ENCODE results near the gene XNDC1N. TPM values are rescaled to one million over a fixed set of nuclear protein-coding genes. Genes with fewer than 3 reads are reported as not detected.

Gene XNDC1N
- total RNA-seq, 3 donors from 2014 or later = 10.2 to 14.0 (median 12.8) TPM

GRCh38 chr11:71971680-71972079, 43.3 kb upstream of the XNDC1N start:
- no peak for DNase-seq (ENCODE audit: low spot score in 2 of 2)
- Histone ChIP-seq H3K27ac (no peak overlapping the region), H3K4me3 (no peak overlapping the region), H3K4me1 (no peaks in the 10 kb centered on the region), H3K27me3 (no peaks in the 10 kb centered on the region), H3K9me3 (no peaks in the 10 kb centered on the region), H3K36me3 (no peaks in the 10 kb centered on the region)
- intact Hi-C loops (cut with DNase I; ENCODE audit: low total_unique reads) = no loop called here
- no peak for TF ChIP-seq POLR2A (IDR thresholded peaks at IDR 0.05)
- no peak for TF ChIP-seq CTCF (IDR thresholded peaks at IDR 0.05)
- no peak for TF ChIP-seq POLR2AphosphoS5 (IDR thresholded peaks at IDR 0.05)

- TF ChIP-seq POLR2AphosphoS5 (IDR thresholded peaks at IDR 0.05) = no peak
- no peak for TF ChIP-seq CTCF (IDR thresholded peaks at IDR 0.05)
- no peak for TF ChIP-seq POLR2A (IDR thresholded peaks at IDR 0.05)
- Histone ChIP-seq H3K27me3 (no peaks in the 10 kb centered on the region), H3K36me3 (peaks cover 10% of the 10 kb centered on the region), H3K4me1 (no peaks in the 10 kb centered on the region), H3K27ac (no peak overlapping the region), H3K4me3 (no peak overlapping the region), H3K9me3 (no peaks in the 10 kb centered on the region)
- intact Hi-C loops (cut with DNase I; ENCODE audit: low total_unique reads) = no loop called here
- no peak for DNase-seq (ENCODE audit: low spot score in 2 of 2)
Measured at GRCh38 chr11:71964641-71965040, 36.2 kb upstream of the XNDC1N start.

GRCh38 chr11:71963468-71963867, 35.1 kb upstream of the XNDC1N start:
- no peaks in the 10 kb centered on the region for H3K4me1 ChIP-seq
- peaks cover 10% of the 10 kb centered on the region for H3K36me3 ChIP-seq
- no peak for DNase-seq (ENCODE audit: low spot score in 2 of 2)
- no peaks in the 10 kb centered on the region for H3K9me3 ChIP-seq
- no peak overlapping the region for H3K27ac ChIP-seq
- no peaks in the 10 kb centered on the region for H3K27me3 ChIP-seq
- TF ChIP-seq POLR2AphosphoS5 (IDR thresholded peaks at IDR 0.05) (no peak), CTCF (IDR thresholded peaks at IDR 0.05) (no peak), POLR2A (IDR thresholded peaks at IDR 0.05) (no peak)
- H3K4me3 ChIP-seq = no peak overlapping the region
- intact Hi-C loops (cut with DNase I; ENCODE audit: low total_unique reads) = no loop called here

GRCh38 chr11:71962428-71963038, 34.1 kb upstream of the XNDC1N start:
- DNase-seq (ENCODE audit: low spot score in 2 of 2) = no peak
- Histone ChIP-seq H3K4me1 (no peaks in the 10 kb centered on the region), H3K27me3 (no peaks in the 10 kb centered on the region), H3K27ac (peak overlapping the region in 1 of 2 donors; percentile 39), H3K36me3 (peaks cover 10% of the 10 kb centered on the region), H3K4me3 (no peak overlapping the region), H3K9me3 (no peaks in the 10 kb centered on the region)
- TF ChIP-seq CTCF (IDR thresholded peaks at IDR 0.05) = no peak
- no peak for TF ChIP-seq POLR2A (IDR thresholded peaks at IDR 0.05)
- no peak for TF ChIP-seq POLR2AphosphoS5 (IDR thresholded peaks at IDR 0.05)
- intact Hi-C loops (cut with DNase I; ENCODE audit: low total_unique reads) = no loop called here

- intact Hi-C loops (cut with DNase I; ENCODE audit: low total_unique reads) = no loop called here
- TF ChIP-seq POLR2AphosphoS5 (IDR thresholded peaks at IDR 0.05) (no peak), POLR2A (IDR thresholded peaks at IDR 0.05) (no peak), CTCF (IDR thresholded peaks at IDR 0.05) (no peak)
- Histone ChIP-seq H3K27ac (no peak overlapping the region), H3K36me3 (no peaks in the 10 kb centered on the region), H3K4me1 (no peaks in the 10 kb centered on the region), H3K4me3 (no peak overlapping the region), H3K27me3 (no peaks in the 10 kb centered on the region), H3K9me3 (no peaks in the 10 kb centered on the region)
- DNase-seq (ENCODE audit: low spot score in 2 of 2) = no peak
Measured at GRCh38 chr11:71955898-71956456, 27.6 kb upstream of the XNDC1N start.

All from breast epithelium (tissue), 4 donors.